PC-9 (cell line): ENCODE data around the gene REL. TPM values are rescaled to one million over a fixed set of nuclear protein-coding genes. Genes with fewer than 3 reads are reported as not detected.
"Not testable (repeated sequence)": the region's sequence is repeated elsewhere in the genome, so short reads cannot be mapped to it uniquely, and the experiment has no call there.

Experiments used
- BruUV-seq: library from RNA; stranded (reverse); fragments of 400-500 nt; replicated peaks from 2 replicates; lab custom pipeline; 2021; lab: Mats Ljungman, UMichigan
- CTCF ChIA-PET: fragments of 300-600 bp; sonication (Branson Sonifier 250); formaldehyde crosslinking; loops from one replicate; lab custom pipeline; 2022; ENCODE audit warnings: antibody characterized with exemption; lab: Charles Lee
- POLR2A ChIA-PET: fragments of 300-600 bp; sonication (Branson Sonifier 250); formaldehyde crosslinking; loops from one replicate; lab custom pipeline; 2022; ENCODE audit warnings: antibody characterized with exemption; ENCODE audit not compliant: unreplicated experiment; lab: Charles Lee
- DNase-seq, 2 experiments: peaks; one replicate each; pipeline versions ENCODE4 v3.0.0 to v3.0.0-alpha.2; 2015 to 2022; ENCODE audit warnings: mixed read lengths in 1 of 2
- H2AFZ ChIP-seq: fragments of 200-600 bp; sonication (generic); 2 replicates; pipeline ENCODE4 v1.8.1; 2017; ENCODE audit warnings: antibody characterized with exemption
- H3F3A ChIP-seq: fragments of 200-600 bp; sonication (generic); 2 replicates; pipeline ENCODE4 v1.8.1; 2017; ENCODE audit warnings: antibody characterized with exemption, mild to moderate bottlenecking, low read depth; ENCODE audit not compliant: insufficient read depth
- H3K27ac ChIP-seq: fragments of 200-600 bp; sonication (generic); 2 replicates; pipeline ENCODE4 v1.6.1; 2016; ENCODE audit warnings: mixed run types
- H3K27me3 ChIP-seq: fragments of 200-600 bp; sonication (generic); 2 replicates; pipeline ENCODE4 v1.6.1; 2016; ENCODE audit warnings: low read depth, mixed run types; ENCODE audit not compliant: insufficient read depth
- H3K36me3 ChIP-seq: fragments of 200-600 bp; sonication (generic); 2 replicates; pipeline ENCODE4 v1.6.1; 2016; ENCODE audit warnings: low read depth, mixed run types
- H3K4me1 ChIP-seq: fragments of 200-600 bp; sonication (generic); replicated peaks from 2 replicates; pipeline ENCODE4 v1.6.1; 2016; ENCODE audit warnings: mixed run types; ENCODE audit not compliant: insufficient read depth
- H3K4me2 ChIP-seq: fragments of 200-600 bp; sonication (generic); 2 replicates; pipeline ENCODE4 v1.6.1; 2017; ENCODE audit warnings: mixed run types
- H3K4me3 ChIP-seq: fragments of 200-600 bp; sonication (generic); 2 replicates; pipeline ENCODE4 v1.6.1; 2016; ENCODE audit warnings: mixed run types
- H3K79me2 ChIP-seq: fragments of 200-600 bp; sonication (generic); 2 replicates; pipeline ENCODE4 v1.6.1; 2017; ENCODE audit warnings: low read depth, mixed run types
- H3K9me2 ChIP-seq: fragments of 200-600 bp; sonication (generic); 2 replicates; pipeline ENCODE4 v1.8.1; 2017; ENCODE audit warnings: mild to moderate bottlenecking; ENCODE audit not compliant: insufficient read depth
- H3K9me3 ChIP-seq: fragments of 200-600 bp; sonication (generic); 2 replicates; pipeline ENCODE4 v1.8.1; 2016; ENCODE audit warnings: low read depth; ENCODE audit not compliant: insufficient read depth
- H4K20me1 ChIP-seq: fragments of 200-600 bp; sonication (generic); 2 replicates; pipeline ENCODE4 v1.8.1; 2017; ENCODE audit not compliant: insufficient read depth
- EZH2 ChIP-seq: fragments of 200-600 bp; sonication (generic); IDR thresholded peaks from 2 replicates; pipeline ENCODE4 v1.8.0; 2017; ENCODE audit warnings: antibody characterized with exemption, low read depth
- intact Hi-C: fragments of 100-400 bp; cut with micrococcal nuclease; formaldehyde crosslinking; loops from one replicate; pipeline ENCODE4 v1.10.0; 2022; ENCODE audit not compliant: unreplicated experiment
- total RNA-seq: library from RNA; stranded (reverse); gene quantifications from 2 replicates; pipeline ENCODE4 v1.2.3, GENCODE V29; 2021
- TF ChIP-seq, protein P1 (sequence below): fragments of 200-600 bp; sonication (generic); conservative IDR thresholded peaks from 2 replicates; pipeline ENCODE4 v1.6.1; 2017; ENCODE audit warnings: mixed run types, antibody characterized with exemption, mild to moderate bottlenecking, moderate library complexity

Gene REL
- total RNA-seq, 1 experiment from 2014 or later = 13.3 TPM

GRCh38 chr2:60861736-60862135 is 19.6 kb upstream of the REL start:
- TF ChIP-seq EZH2 = no peak
- TF ChIP-seq, protein P1, sequence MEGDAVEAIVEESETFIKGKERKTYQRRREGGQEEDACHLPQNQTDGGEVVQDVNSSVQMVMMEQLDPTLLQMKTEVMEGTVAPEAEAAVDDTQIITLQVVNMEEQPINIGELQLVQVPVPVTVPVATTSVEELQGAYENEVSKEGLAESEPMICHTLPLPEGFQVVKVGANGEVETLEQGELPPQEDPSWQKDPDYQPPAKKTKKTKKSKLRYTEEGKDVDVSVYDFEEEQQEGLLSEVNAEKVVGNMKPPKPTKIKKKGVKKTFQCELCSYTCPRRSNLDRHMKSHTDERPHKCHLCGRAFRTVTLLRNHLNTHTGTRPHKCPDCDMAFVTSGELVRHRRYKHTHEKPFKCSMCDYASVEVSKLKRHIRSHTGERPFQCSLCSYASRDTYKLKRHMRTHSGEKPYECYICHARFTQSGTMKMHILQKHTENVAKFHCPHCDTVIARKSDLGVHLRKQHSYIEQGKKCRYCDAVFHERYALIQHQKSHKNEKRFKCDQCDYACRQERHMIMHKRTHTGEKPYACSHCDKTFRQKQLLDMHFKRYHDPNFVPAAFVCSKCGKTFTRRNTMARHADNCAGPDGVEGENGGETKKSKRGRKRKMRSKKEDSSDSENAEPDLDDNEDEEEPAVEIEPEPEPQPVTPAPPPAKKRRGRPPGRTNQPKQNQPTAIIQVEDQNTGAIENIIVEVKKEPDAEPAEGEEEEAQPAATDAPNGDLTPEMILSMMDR = no peak
- Histone ChIP-seq H4K20me1 (no peaks in the 10 kb centered on the region), H3K4me1 (peaks cover 14% of the 10 kb centered on the region), H2AFZ (no peak overlapping the region), H3K27ac (no peak overlapping the region), H3K9me3 (no peaks in the 10 kb centered on the region; the same call in 1 of the 2 replicates), H3K36me3 (no peaks in the 10 kb centered on the region), H3K27me3 (no peaks in the 10 kb centered on the region), H3K4me2 (no peak overlapping the region), H3F3A (no peaks in the 10 kb centered on the region), H3K4me3 (no peak overlapping the region), H3K79me2 (no peaks in the 10 kb centered on the region), H3K9me2 (no peaks in the 10 kb centered on the region; the same call in 1 of the 2 replicates)
- intact Hi-C loops = no loop called here
- BruUV-seq = no TSS peak
- POLR2A ChIA-PET = no interaction called here
- CTCF ChIA-PET = no interaction called here
- peak in 1 of 2 experiments; percentile 14 for DNase-seq

GRCh38 chr2:60862642-60863041 is 18.7 kb upstream of the REL start:
- POLR2A ChIA-PET = no interaction called here
- TF ChIP-seq, protein P1 = no peak
- no peak for TF ChIP-seq EZH2

GRCh38 chr2:60865361-60865760 is 16.0 kb upstream of the REL start:
- H3K9me2 ChIP-seq, H3K36me3 ChIP-seq, H3K79me2 ChIP-seq, POLR2A ChIA-PET, H2AFZ ChIP-seq, H3K4me3 ChIP-seq, H3K9me3 ChIP-seq, H3K4me1 ChIP-seq, H3K27me3 ChIP-seq, H3F3A ChIP-seq, intact Hi-C loops, H4K20me1 ChIP-seq, H3K27ac ChIP-seq, H3K4me2 ChIP-seq, BruUV-seq, DNase-seq, CTCF ChIA-PET: not testable (repeated sequence)

More at GRCh38 chr2:60862642-60863041, 18.7 kb upstream of the REL start:
- CTCF ChIA-PET = no interaction called here
- Histone ChIP-seq H3F3A (no peaks in the 10 kb centered on the region), H3K9me3 (no peaks in the 10 kb centered on the region), H3K36me3 (no peaks in the 10 kb centered on the region), H3K79me2 (no peaks in the 10 kb centered on the region), H3K27ac (no peak overlapping the region), H3K4me3 (no peak overlapping the region), H3K4me2 (no peak overlapping the region), H4K20me1 (no peaks in the 10 kb centered on the region), H3K4me1 (peaks cover 14% of the 10 kb centered on the region), H3K9me2 (no peaks in the 10 kb centered on the region; the same call in 1 of the 2 replicates), H3K27me3 (no peaks in the 10 kb centered on the region), H2AFZ (no peak overlapping the region)
- BruUV-seq = no TSS peak
- intact Hi-C loops = no loop called here
- no peak for DNase-seq

DNA sequence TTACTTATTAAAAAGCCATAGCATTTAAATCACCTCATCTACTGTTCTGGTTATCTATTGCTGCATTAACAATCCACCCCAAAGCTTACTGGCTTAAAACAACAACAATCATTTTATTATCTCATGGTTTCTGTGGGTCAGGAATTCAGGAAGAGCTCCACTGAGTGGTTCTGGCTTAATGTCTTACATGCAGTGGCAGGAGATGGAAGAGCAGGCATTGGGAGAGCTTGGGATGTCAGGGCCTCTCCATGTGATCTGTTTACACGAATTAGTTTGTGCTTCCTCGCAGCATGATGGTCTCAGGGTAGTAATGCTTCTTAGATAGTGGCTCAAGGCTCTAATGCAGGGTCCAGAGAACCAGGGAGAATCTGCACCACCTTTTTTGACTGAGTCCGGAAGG is 14.4 kb upstream of the REL start:
- no peaks in the 10 kb centered on the region for H3F3A ChIP-seq
- H3K36me3 ChIP-seq = no peaks in the 10 kb centered on the region
- intact Hi-C loops = no loop called here
- H3K9me3 ChIP-seq = no peaks in the 10 kb centered on the region
- DNase-seq = no peak
- POLR2A ChIA-PET = interaction anchor here (0.7 kb wide), 1 partner anchor 8 kb away, joined by 4 read pairs; no protein-coding TSS in a partner anchor
- H2AFZ ChIP-seq = no peak overlapping the region
- no peak overlapping the region for H3K4me3 ChIP-seq
- H3K9me2 ChIP-seq = no peaks in the 10 kb centered on the region
- H3K27me3 ChIP-seq = no peaks in the 10 kb centered on the region
- no peaks in the 10 kb centered on the region for H3K4me1 ChIP-seq
- no peaks in the 10 kb centered on the region for H3K79me2 ChIP-seq
- CTCF ChIA-PET = no interaction called here
- no peak overlapping the region for H3K4me2 ChIP-seq
- TF ChIP-seq EZH2 = no peak
- TF ChIP-seq, protein P1 = no peak
- H4K20me1 ChIP-seq = no peaks in the 10 kb centered on the region
- no peak overlapping the region for H3K27ac ChIP-seq
- BruUV-seq = no TSS peak
